CD4-positive, alpha-beta T cell treated with Interleukin-6 at 100 ng/mL for 8 hours (primary cell): ENCODE results near the gene TULP4.
A peak's percentile ranks its signal among the peaks of the same experiment; 100 is the strongest.
"Not testable (repeated sequence)": the region's sequence is repeated elsewhere in the genome, so short reads cannot be mapped to it uniquely, and the experiment has no call there.

ENCODE experiments used
- DNase-seq: peaks from one replicate; pipeline ENCODE4 v3.0.0-alpha.2; 2020; ENCODE audit warnings: mixed read lengths, low spot score

Gene TULP4

DNA sequence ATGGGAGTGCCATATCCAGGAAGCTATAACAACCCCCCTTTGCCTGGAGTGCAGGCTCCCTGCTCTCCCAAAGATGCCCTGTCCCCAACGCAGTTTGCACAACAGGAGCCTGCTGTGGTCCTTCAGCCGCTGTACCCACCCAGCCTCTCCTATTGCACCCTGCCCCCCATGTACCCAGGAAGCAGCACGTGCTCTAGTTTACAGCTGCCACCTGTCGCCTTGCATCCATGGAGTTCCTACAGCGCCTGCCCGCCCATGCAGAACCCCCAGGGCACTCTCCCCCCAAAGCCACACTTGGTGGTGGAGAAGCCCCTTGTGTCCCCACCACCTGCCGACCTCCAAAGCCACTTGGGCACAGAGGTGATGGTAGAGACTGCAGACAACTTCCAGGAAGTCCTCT lies 191.0 kb downstream of the TULP4 start:
- no peak for DNase-seq

- no peak for DNase-seq
These were observed 191.6 kb downstream of the TULP4 start for GRCh38 chr6:158503846-158504245.

DNA sequence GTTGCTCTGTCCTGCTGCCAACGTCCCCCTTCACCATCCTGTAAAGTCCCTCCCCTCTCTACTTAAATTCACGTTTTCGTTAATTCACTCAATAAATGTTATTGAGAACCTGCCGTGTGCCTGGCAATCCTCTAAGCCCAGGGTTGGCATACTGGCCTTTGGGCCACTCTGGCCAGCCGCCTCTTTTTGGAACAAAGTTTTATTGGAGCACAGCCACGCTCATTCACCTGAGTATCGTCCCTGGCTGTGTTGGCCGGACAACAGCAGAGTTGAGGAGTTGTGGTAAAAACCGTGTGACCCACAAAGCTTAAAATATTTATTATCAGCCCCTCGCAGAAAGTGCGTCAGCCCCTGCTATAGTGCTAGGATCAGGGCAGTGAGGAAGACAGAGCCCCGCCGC lies 192.9 kb downstream of the TULP4 start:
- no peak for DNase-seq

DNA sequence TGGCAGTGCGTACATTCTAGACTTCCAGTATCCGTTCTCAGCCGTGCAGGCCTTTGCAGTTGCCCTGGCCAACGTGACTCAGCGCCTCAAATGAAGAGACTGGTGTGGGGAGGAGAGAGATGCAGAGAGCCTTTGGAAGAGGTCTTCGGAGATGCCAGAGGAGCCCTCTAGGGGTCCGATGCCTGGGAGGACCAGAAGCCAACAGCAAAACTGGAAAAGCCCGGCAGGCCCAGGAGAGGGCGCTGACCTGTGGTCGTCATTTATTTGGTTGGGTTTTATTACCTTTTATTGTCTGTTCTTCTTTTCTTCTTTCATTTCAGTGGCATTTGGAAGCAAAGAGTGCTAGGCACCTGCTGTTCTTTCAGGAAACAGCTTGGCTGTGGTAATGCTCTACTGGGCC lies 194.3 kb downstream of the TULP4 start:
- DNase-seq: no peak

GRCh38 chr6:158507174-158507573 lies 194.9 kb downstream of the TULP4 start:
- no peak for DNase-seq

GRCh38 chr6:158508450-158508849 lies 196.2 kb downstream of the TULP4 start:
- no peak for DNase-seq

DNA sequence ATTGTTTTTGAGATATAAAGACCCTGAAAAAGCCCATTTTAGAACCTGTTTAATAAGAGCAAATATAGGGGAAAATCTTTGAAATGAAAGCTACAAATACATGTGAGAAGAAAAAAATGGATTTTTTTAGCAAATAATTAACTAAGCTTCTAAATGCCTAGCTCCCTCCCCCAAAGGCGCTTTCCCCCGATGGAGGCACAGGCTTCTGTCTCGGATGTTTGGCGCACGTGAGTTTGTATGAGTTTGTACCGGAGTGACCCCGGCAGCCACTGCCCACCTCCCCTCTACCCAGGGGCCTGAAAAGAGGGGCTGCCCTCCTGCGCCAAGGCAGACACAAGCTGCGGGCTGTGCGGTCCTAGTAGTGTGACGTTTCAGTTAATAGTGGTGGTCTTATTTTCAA lies 197.2 kb downstream of the TULP4 start:
- no peak for DNase-seq

- DNase-seq: no peak
These were observed 200.5 kb downstream of the TULP4 start for GRCh38 chr6:158512809-158513208.

DNA sequence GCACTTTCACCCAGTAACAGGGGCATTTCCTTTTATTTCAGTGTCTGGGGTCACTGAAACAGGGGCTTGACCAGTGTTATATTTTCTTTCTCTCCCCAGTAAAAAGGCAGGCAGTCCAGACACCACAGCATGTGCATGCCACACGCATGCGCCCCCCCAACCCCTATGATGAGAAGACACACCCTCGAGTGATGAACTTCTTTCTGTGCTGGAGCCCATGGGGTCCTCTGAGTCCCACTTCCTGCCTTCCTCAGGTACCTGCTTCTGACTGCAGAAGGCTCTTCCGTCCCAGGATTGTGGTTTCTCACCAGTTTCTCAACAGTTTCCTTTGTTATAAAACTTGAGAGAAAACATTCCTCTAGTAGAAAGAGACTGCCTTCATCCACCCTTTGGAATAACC lies 201.9 kb downstream of the TULP4 start:
- DNase-seq: no peak

- DNase-seq: no peak
These were observed 202.7 kb downstream of the TULP4 start for GRCh38 chr6:158514991-158515390.

GRCh38 chr6:158516098-158516497 lies 203.8 kb downstream of the TULP4 start:
- no peak for DNase-seq

- no peak for DNase-seq
These were observed 204.8 kb downstream of the TULP4 start for GRCh38 chr6:158517038-158517437.

DNA sequence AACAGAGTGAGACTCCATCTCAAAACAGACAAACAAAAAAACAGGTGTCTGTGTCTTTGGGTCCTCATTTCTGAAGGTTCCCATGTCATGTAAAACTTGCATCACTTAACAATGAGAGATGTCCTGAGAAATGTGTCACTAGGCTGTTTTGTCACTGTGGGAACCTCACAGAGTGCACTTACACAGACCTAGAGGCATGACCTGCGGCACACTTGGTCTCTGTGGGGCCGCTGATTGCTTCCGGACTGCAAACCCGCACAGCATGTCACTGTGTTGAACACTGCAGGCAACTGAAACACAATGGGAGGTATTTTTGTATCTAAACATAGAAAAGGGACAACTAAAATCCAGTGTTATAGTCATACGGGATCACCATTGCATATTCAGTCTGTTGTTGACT lies 205.3 kb downstream of the TULP4 start:
- no peak for DNase-seq

DNA sequence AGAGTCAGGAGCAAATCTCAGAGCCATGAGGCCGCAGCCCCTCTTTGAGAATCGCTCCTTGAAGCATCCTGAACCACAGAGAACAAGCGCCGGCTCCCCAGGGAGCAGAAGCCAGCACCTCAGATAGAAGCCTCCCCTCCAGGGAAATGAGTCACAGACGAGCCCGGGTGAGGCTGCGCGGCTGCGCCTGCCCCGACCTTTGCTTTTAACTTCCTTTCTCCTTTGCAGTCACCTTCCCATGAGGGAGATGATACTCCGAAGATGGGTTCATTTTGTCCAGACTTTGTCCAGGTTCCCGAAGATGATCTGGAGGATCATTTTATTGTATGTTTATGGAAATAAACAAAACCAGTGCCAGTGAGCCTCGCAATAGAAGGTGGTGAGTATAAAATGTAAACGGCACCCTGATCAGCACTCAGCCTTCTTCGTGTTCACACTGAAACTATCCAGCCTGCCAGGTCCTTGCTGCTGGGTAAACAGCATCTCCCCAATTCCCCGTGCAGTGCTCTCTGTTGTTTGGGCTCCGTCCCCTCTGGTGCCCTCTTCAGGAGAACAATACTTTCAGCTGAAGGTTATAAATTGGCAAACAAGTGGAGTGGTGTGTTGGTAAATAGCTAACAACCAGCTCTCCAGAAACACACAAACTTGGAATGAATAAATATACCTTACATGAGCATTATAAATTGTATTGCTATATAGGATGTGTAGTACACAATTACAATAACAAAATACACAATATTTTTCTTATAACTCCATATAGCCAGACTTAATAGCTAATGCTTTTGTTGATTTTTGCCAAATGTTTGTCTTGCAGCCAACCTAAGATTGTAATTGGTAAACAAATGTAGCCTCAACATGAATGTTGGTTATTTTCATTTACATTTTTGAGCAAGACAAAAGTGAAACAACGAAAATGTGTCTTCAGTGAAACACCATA lies 206.2 kb downstream of the TULP4 start:
- DNase-seq: peak; percentile 61

- no peak for DNase-seq
These were observed 207.0 kb downstream of the TULP4 start for GRCh38 chr6:158519300-158519699.

DNA sequence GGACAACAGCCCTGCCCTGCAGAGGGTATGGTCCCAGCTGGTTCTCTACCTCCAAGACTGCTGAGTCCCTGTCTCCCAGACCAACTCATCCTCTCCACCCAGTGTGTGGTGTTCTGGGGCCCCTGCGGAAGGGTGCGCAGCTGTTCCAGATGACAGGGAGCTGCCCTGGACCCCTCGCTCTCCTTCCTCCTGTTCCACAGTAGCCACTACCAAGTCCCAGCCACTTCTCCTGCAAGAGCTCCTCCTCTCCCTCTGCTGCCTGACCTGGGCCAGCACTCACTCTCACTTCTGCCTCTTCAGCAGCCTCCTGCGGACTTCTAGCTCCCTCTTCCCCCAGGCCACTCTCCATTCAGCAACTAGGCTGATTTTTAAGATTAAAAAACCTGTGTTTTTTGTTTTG lies 207.5 kb downstream of the TULP4 start:
- DNase-seq: no peak

- not testable (repeated sequence) for DNase-seq
These were observed 208.7 kb downstream of the TULP4 start for GRCh38 chr6:158520975-158521374.

DNA sequence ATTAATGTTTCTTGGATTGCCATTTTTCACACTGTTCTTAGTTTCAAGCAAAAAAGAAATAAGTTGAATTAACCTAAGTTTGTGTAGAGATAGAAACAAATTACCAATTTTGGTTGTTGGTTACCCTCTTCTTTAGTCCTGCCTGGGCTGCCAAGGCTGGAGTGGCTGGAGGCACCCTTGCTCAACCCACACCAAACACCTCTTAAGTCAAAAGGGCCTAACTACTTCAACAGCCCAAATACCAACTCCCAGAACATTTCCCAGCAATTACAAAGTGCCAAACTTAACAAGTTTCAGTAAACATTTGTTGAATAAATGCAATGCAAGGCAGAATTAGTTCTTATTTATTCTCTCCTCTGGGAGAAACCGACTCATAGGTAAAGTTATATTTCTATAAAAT lies 209.5 kb downstream of the TULP4 start:
- no peak for DNase-seq

- DNase-seq: no peak
These were observed 210.4 kb downstream of the TULP4 start for GRCh38 chr6:158522616-158523015.

- no peak for DNase-seq
These were observed 212.0 kb downstream of the TULP4 start for GRCh38 chr6:158524311-158524710.

DNA sequence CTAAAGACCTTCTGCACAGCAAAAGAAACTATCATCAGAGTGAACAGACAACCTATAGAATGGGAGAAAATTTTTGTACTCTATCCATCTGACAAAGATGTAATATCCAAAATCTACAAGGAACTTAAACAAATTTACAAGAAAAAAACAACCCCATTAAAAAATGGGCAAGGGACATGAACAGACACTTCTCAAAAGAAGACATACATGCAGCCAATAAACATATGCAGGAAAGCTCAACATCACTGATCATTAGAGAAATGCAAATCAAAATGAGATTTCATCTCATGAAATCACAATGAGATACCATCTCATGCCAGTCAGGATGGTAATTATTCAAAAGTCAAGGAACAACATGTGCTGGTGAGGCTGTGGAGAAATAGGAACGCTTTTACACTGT lies 215.6 kb downstream of the TULP4 start:
- DNase-seq: not testable (repeated sequence)

- DNase-seq: no peak
These were observed 216.6 kb downstream of the TULP4 start for GRCh38 chr6:158528826-158529225.

- DNase-seq: no peak
These were observed 217.4 kb downstream of the TULP4 start for GRCh38 chr6:158529629-158530028.

DNA sequence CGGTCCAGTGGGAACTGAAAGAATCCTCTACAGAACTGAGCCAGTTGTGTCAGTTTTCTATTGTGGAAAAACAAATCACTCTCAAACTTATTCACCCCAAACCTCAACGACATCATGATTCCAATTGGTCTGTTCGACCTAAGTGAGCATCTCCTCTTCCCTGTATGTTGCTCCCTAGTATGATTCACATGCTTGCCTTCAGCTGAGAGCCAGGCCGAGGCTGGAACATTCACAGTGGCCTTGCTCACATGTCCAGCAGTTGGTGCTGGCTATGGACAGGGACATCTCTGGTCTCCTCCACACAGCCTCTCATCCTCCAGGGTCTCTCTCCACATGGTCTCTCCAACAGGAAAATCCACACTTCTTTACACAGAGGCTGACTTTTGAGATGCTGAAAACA lies 219.3 kb downstream of the TULP4 start:
- DNase-seq: no peak
